Sigmoid colon (tissue), 4 donors: Measurements from ENCODE around the gene WDR87.

Experiments
- CTCF ChIP-seq, 4 experiments: fragments of 450-650 bp in 3 of 4; fragments of 200-600 bp in 1 of 4; IDR thresholded peaks; one replicate each; pipeline ENCODE4 v1.5.1; 2016 to 2019; ENCODE audit warnings: antibody characterized with exemption in 4 of 4, mild to moderate bottlenecking in 3 of 4, moderate library complexity in 2 of 4
- EP300 ChIP-seq, 4 donors: sonication (generic); formaldehyde crosslinking; IDR thresholded peaks; one replicate each; pipeline ENCODE4 v1.6.1; 2017; ENCODE audit warnings: antibody characterized with exemption in 4 of 4
- POLR2A ChIP-seq, 2 donors: fragments of 450-650 bp; IDR thresholded peaks; one replicate each; pipeline ENCODE4 v1.6.1; 2016; ENCODE audit warnings: antibody characterized with exemption in 2 of 2, mild to moderate bottlenecking in 2 of 2, moderate library complexity in 2 of 2
- POLR2AphosphoS5 ChIP-seq, 4 donors: sonication (generic); formaldehyde crosslinking; IDR thresholded peaks; one replicate each; pipeline ENCODE4 v1.6.1; 2017; ENCODE audit warnings: antibody characterized with exemption in 4 of 4

- TF ChIP-seq POLR2AphosphoS5 (IDR thresholded peaks at IDR 0.05) = no peak
- no peak for TF ChIP-seq CTCF (IDR thresholded peaks at IDR 0.05)
- no peak for TF ChIP-seq POLR2A (IDR thresholded peaks at IDR 0.05)
- no peak for TF ChIP-seq EP300 (IDR thresholded peaks at IDR 0.05)
Measured at GRCh38 chr19:37885392-37885791, 21.0 kb downstream of the WDR87 start.
